ACHN (cell line): Measurements from ENCODE around the gene GAL3ST2.

Experiments
- DNase-seq: peaks from one replicate; pipeline ENCODE4 v3.0.0-alpha.2; 2015
- in situ Hi-C: cut with HindIII; loops from 2 replicates; pipeline ENCODE4 v1.10.0; 2017; ENCODE audit warnings: low sequenced_read_pairs, low pct_ligation_motif_present, low pct_unique_long_range_greater_than_20kb

The GAL3ST2 gene

DNA sequence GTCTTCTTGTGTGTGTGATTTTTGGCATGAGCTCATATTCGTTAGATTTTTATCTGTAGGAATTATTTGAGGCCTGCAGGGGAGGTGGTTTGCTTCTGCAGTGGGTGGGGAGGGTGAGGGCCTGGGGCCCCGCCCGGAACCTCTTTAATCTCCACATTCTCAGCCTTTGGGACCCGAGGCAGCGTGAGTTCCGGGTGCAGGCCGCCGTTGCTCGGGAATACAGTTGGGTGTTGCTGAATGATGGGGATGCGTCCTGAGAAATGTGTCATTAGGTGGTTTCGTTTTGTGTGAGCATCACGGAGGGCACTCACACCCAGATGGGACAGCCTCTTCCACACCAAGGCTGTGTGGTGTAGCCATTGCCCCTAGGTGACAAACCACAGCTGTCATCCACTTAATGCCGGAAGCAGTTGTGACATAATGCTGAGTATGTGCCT, 13.7 kb upstream of the GAL3ST2 start:
- in situ Hi-C loops = no loop called here
- no peak for DNase-seq

DNA sequence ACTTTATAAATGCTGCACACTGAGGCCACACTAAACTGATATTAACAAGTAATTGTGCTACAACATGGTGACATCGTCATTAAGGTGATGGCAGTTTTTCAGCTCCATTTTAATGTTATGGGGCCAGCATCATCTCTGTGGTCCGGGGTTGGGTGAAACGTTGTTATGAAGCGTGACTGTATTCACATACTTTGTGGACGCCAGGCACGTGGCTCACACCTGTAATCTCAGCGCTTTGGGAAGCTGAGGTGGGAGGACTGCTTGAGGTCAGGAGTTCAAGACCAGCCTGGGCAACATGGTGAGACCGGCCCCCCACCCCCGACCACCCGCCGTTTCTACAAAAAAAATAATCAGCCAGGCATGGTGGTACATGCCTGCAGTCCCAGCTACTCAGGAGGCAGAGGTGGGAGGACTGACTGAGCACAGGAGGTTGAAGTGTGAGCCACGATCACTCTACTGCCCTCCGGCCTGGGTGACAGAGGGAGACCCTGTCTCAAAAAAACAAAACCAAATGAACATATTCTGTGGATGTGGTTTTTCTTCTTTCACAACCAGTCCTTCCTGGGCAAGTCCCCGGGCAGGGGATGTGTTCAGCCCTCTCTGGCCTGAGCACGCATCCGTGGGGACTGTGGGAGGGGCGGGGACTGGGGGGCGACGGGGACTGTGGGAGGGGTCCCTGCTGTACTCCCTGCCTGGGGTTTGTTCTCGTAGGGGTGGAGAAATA, 12.9 kb upstream of the GAL3ST2 start:
- in situ Hi-C loops = no loop called here
- DNase-seq = no peak

DNA sequence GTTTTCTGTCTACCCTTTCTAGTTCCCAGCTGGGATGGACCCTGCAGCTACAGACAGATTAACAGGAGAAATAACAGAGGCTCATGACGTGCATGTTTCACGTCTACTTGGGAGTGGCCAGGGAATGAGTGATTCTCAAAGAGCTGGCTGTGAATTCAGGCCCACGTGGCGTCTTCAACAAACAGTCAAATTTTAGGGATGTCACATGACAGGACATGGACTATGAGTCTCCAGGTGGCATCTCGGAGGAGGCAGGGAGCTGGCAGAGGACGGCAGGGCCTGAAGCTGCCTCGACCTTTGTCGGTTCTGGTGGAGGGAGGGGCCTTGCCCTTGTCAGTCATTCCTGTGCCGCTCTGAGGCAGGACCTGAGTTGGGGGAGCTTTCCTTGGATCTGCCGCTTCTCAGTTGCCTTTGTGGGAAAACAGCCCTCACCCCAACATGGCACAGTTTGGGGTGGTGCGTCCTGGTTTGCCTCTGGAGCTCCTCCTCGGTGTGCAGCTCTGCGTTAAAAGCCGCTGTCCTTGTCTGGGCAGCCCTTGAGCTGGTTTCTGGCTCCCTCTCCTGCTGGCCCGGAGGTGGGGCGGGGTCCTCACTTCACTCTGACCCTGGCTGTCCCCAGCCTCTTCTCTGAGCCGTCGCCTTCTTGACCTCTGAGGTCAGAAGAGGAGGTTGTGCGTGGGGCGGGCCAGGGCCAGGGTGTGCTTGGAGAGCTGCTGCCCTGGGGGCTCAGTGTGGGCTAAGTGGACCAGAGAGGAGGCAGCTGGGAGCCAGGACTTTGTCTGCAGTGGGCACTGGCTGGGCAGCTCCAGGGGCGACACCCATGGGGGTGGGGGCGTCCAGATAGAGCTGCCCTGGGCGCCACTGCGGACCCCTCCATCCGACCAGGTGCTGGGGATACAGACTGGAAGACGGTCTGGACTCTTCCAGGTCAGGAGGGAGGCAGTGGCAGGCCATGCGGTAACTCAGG, 12.1 kb upstream of the GAL3ST2 start:
- no peak for DNase-seq
- in situ Hi-C loops = no loop called here

DNA sequence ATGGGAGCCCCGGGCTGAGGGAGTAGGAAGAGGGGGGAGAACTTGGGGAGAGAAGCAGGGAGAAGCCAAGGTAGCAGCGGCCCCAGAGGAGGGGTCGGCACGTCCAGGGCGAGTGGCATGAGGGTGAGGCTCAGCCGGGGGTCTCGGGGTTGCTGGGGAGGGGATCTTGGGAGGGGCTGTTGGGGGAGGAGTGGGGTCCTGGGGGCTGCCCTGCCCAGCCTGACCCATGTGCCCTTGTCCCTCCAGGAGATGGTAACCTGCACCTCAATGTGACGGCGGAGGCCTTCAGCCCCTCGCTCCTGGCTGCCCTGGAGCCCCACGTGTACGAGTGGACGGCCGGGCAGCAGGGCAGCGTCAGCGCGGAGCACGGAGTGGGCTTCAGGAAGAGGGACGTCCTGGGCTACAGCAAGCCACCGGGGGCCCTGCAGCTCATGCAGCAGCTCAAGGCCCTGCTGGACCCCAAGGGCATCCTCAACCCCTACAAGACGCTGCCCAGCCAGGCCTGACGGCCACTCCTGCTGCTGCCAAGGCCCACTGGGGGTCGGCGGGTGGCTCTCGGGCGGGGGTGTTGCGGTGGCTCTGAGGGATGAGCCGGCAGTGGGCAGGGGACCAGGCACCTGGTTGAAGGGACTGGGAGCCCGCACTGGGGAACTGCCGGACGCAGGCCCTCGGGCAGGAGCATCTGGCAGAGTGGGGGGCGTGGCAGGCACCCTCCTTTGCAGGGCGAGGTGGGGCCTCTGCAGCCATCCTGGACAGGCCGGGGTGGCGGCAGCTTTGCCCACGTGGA, 9.0 kb upstream of the GAL3ST2 start:
- in situ Hi-C loops = no loop called here
- no peak for DNase-seq

DNA sequence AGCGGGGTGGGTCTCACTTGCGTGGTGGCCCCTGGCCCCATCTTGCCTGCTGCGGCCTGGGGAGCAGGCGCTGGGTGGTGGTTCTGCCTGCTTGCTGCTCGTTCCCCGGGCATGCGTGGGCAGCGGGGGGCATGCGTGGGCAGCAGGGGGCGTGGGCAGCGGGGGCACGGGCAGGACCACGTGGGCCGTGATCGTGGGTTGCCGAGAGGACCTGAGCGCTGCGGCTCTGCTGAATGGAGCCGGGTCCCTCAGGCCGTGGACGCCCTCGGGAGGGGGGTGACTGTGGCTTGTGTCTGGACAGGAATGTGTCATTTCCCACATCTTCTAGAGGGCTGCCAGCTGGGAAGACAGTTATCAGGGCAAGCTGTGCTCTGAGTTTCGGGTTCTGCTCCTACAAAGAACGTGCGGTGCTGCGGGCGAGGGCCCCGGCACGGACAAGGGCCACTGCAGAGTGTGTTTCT, 8.3 kb upstream of the GAL3ST2 start:
- no peak for DNase-seq
- in situ Hi-C loops = no loop called here

DNA sequence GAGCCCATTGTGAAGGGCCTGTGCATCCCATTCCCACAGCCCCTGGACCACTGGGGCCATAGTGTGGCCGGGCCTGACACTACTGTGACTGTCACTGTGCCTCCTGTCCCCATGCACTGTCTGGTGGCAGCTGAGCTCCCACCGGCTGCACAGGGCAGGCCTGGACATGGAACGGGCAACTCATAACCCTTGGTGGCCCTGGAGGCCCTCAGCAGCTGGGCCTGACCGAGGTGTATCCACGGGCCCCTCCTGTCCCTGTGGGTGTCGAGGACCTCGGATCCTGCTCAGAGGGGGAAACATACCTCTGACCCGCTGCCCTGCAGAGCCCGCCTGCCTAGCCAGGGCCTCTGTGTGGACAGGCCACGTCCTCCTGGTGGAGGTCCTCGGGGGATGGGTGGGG, 7.8 kb upstream of the GAL3ST2 start:
- in situ Hi-C loops = no loop called here
- no peak for DNase-seq

DNA sequence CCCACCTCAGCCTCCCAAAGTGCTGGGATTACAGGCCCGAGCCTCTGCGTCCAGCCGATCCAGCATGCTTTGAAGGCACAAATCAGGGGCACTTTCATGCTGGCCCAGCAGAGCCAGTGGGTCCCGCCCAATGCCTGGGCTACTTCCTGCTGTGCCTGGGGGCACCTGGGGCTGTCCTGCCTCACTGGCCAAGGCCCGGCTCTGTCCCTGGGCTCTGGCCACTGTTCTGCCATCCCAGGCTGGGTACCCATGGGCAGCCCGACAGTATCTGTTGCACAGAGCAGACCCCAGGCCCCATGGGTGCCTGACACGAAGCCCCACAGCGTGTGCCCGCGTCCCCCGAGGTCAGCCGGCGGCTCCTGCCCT, 6.8 kb upstream of the GAL3ST2 start:
- DNase-seq = no peak
- in situ Hi-C loops = no loop called here

DNA sequence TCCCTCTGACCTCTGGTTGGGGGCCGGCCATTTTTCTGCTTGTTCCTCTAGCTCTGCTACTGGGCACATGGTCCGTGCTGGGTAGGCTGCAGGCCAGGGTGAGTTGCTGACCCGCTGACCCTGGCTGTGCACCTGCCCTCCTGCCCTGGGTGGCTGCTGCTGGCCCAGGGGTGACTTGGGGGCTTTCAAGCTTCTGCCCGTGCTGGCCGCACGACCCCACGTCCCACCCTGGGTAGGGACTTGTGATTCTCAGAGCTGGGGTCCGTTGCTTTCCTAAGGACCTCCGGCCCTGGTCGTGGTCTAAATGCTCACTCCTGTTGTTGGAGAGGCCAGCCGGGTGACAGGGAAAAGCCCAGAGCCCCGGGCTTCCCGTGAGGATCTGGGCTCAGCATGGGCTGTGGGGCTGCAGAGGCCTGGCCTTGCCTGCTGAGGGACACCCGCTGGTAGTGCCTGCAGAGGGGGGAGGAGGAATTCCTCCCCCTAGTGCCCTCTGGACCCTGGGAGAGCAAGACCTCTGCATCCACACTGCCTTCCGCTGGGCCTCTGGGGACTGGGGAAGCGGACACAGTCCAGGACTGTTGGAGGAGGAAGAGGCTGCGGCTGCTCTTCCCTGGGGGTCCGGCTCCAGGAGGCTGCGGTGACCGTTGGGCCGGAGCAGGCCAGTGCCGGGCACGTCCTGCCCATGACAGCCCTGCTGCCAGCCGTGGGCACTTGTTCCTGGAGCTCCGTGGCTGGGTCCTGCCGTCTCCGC, 6.3 kb upstream of the GAL3ST2 start:
- no peak for DNase-seq
- in situ Hi-C loops = no loop called here

DNA sequence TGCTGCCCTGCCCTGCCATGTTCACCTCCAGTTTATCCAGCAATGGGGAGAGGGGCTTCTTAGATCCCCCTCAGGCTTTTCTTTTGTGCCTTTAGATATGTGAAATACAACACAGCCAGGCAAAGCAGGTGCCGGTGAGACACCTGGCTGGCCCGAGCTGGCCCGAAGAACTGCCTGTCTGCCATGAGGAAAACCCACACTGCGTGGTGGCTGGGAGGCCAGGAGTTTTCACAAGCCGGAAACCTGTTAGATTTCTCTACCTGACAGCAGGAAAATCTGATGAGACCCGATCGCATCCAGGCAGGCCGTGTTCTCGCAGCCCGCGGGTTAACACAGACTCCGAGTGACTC, 5.7 kb upstream of the GAL3ST2 start:
- in situ Hi-C loops = no loop called here

DNA sequence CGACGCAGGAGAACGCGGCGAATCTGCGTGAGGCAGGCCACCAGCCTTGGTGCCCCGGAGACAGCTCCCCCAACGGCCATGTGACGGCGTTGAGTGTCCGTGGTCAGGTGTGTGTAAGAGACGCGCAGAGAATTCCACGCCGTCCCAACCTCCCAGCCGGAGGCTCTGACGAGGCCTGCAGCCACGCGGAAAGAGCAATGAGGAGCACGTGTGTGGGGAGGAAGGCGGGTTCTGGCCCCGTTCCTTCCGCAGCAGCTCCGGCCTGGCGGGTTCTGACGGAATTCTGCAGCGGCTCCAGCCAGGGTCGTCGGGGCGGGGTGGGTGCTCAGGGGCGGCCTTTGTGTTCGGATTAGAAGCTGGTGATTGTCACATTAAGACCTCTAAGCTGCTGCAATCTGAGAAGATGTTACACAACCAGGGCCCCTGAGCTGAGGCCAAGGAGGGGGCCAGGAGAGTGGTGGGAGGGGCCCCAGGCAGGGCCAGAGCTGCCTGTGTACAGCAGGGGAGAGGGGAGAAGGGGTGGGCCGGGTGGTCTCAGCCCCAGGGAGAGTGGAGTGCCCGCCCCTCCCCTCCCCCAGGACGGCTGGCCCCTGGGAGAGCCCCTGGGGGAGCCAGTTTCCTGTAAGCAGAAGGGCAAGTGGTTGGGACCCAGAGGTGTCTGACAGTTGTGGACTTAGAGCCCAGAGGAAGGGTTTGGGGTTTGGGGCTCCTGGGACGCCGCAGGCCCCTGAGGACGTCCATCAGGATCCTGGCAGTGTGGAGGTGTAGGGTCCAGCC, 5.1 kb upstream of the GAL3ST2 start:
- no peak for DNase-seq
- in situ Hi-C loops = no loop called here

More for the DNA sequence above, 5.7 kb upstream of the GAL3ST2 start:
- DNase-seq = no peak

DNA sequence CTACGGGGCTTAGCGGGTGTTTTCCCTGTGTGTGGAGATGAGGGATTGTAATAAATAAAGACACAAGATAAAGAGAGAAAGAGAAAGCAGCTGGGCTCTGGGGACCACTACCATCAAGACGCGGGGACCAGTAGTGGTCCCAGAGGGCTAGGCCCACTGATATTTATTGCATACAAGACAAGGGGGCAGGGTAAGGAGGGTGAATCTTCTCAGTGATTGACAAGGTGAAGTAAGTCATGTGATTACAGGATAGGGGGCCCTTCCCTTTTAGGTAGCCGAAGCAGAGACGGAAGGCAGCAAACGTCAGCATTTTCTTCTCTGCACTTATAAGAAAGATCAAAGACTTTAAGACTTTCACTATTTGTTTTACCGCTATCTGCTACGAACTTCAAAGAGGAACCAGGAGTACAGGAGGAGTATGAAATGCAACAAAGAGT, 4.5 kb upstream of the GAL3ST2 start:
- in situ Hi-C loops = no loop called here
- DNase-seq = no peak

DNA sequence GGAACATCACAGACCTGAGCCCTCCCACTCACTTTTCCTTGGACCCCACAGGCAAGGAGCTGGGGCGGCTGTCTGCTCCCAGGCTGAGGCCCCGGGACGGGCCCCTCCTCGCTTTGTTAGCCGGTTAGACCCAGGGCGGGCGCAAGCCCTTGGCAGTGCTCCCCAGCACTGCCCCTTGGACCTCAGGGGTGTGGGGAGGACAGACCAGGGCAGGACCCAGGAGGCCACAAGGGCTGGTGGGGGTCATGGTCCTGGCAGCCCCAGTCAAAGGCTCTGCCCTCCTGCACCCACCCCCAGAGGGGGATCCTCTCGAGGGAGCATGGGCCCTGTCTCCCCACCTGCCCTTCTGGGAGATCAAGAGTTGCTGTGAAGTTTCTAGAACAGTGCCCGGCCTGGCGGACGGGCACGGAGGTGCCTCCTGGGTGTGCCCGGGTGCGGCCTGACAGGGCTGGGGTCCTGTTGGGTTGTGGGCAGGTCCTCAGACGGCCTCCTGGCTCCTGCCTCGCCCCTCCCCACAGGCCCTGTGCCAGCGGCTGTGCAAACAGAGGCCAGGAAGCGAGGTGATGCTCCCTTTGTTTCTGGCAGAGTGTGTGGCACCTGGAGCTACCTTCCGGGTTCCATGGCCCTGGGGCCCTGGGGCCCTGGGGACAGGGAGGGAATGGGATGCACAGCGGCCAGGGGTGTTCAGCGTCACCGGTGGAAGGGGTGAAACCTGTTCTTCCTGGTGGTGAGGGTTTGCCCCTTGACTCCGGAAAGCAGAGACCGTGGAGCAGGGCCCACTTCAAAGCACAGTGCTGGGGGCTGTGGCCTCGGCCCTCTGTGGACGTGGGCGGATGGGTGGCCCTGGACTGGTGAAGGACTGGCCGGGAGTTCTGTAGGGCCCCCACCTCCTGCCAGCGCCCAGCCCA, 2.9 kb upstream of the GAL3ST2 start:
- no peak for DNase-seq
- in situ Hi-C loops = no loop called here

DNA sequence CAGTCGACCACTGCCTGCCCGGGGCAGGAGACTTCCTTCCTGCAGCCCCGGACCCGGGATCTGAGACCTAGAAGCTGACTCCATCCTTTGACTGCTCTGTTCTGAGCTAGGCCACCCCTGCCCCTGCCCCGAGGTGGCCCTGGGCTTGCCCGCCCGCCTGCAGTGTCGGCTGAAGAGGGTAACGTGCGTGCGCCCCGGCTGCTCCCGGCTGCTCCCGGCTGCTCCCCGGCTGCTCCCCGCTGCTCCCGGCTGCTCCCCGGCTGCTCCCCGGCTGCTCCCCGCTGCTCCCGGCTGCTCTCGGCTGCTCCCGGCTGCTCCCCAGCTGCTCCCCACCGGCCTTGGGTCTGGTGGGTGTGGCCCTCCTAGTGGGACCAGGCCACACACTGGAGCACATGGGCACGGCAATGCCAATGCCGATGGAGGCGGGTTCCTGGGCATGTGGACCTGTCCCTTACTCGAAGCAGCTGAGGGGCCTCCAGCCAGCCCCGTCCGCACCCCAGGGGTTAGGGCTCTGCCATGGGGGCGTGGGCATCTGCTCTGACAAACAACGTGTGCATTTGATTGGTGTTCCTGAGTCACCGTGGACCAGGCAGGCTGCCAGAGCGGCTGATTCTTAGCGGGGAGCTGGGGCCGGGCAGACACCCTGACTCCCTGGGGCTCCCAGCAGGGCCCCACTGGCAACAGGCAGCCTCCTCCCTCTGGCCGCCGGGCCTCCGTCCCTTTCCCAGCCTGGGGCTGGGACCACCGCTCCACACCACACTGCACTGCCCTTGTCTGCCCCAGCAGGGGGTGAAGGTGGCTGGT, 2.0 kb upstream of the GAL3ST2 start:
- DNase-seq = peak; percentile 70
- in situ Hi-C loops = no loop called here

DNA sequence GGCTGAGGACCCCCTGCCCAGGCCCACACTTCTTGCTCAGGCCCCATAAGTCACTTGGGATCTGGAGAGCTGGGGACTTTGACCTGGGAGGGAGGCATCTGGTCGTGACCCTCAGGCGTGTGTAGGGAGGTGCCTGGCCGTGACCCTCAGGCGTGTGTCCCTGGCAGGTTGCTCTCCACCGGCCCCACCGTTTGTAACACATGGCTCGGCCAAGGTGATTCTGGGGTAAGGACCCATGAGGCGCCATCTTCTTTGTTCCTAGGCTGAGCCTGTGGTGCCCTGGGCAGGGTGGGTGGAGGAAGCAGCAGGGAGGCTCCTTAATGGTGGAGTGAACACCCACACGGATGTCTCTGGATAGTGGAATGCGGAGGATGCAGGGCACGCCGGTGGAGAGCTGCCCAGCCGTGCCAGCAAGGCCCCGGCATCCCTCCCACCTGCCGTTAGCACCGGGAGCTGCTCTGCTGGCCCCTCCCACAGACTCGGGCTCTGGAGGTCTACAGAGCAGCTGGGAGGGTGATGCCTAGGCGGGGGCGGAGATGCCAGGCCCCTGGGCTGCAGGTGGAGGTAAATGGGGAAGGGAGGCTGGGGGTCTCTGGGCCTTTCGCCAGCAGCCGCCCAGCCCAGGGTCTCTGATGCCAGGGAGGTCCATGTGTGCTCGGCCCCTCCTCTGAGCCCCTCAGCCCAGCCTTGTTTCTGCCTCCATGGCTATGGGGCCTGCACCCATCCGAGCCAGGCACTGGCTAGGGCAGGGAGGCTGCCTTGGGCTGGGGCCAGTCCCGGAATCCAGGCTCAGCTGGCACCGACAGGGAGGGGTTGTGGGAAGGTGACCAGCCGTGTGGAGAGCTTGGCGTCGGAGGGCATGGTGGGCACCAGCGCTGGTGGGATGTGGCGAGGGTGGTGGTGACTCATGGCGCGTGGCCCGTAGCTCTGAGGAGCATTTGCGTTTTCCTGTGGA, 1.1 kb upstream of the GAL3ST2 start:
- peak; percentile 10 for DNase-seq
- in situ Hi-C loops = no loop called here

DNA sequence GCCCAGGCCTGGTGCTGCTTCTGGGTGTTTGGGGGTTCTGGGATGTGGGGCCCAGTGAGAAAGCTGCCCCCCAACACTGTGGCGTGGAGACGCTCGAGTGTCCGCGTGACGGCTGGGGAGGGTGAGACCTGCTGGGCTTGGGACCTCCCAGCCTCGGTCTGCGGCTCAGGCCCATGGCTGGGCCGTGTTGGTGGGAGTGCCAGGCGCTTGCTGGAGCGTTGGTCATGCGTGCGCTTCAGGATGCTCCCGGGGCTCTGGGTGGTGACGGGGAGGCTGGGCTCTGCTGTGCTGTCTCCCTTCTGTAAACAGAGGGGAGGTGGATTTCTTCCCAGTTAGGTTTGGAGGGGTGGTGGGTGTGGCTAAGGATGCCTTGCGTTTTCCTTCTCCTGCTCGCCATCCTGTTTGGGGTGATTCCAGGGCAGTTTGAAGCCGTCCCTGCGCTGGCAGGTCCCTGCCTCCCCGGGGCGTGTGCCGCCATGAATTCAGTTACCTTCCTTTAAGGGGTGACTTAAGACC, 606 bp downstream of the GAL3ST2 start:
- in situ Hi-C loops = no loop called here
- no peak for DNase-seq
